GM13977 (cell line): ENCODE results near the gene SLC38A3.

Experiments used
- DNase-seq: peaks from one replicate; pipeline ENCODE4 v3.0.0; 2012; ENCODE audit warnings: low spot score
- in situ Hi-C: fragments of 300-500 bp; cut with MboI; formaldehyde crosslinking; loops from one replicate; pipeline ENCODE4 v1.12.0; 2022; ENCODE audit warnings: low sequenced_read_pairs, low pct_unique_long_range_greater_than_20kb, mixed read lengths, inconsistent platforms; ENCODE audit not compliant: unreplicated experiment
- TF ChIP-seq, protein P1 (sequence below): IDR thresholded peaks from 2 replicates; pipeline ENCODE4 v1.5.1; 2012; ENCODE audit warnings: mild to moderate bottlenecking, control low read depth; ENCODE audit not compliant: insufficient read depth; ENCODE audit errors: extremely low read depth, missing control alignments

Gene SLC38A3

DNA sequence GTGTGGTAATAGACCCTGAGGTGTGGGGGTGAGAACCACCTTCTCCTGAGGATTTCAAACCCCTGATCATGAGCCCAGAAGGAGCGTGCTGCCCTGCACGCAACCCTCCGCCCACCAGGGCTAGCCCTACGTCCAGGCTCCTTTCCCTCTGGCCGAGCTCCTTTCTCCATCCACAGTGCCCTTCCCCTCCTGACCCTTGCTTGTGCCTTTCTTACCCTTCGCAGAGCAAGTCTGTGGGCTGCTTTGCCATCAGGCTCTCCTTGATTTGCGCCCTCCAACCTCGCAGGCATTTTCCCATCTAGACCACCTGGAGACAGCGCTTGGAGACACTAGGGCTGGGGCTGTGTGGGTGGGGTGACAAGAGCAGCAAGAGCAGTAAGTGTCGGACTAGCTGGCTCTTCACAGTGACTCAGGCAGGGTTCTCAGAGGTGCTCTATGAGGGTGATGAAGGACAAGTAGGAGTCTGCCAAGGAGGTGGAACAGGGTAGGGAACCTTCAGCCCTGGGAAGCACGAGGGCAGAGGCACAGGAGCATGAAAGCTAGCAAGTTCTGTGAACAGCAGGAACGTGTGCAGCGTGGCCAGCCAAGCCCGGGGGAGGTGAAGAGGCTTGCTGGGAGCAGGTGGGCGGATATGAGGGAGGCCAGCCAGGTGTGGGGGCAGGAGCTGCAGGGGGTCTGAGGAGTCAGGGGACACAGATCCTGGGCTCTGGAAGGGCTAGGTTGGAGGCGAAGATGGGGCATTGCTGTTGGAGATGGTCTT, 2.5 kb upstream of the SLC38A3 start:
- no peak for DNase-seq
- in situ Hi-C loops: no loop called here
- TF ChIP-seq, protein P1, sequence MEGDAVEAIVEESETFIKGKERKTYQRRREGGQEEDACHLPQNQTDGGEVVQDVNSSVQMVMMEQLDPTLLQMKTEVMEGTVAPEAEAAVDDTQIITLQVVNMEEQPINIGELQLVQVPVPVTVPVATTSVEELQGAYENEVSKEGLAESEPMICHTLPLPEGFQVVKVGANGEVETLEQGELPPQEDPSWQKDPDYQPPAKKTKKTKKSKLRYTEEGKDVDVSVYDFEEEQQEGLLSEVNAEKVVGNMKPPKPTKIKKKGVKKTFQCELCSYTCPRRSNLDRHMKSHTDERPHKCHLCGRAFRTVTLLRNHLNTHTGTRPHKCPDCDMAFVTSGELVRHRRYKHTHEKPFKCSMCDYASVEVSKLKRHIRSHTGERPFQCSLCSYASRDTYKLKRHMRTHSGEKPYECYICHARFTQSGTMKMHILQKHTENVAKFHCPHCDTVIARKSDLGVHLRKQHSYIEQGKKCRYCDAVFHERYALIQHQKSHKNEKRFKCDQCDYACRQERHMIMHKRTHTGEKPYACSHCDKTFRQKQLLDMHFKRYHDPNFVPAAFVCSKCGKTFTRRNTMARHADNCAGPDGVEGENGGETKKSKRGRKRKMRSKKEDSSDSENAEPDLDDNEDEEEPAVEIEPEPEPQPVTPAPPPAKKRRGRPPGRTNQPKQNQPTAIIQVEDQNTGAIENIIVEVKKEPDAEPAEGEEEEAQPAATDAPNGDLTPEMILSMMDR: no peak

DNA sequence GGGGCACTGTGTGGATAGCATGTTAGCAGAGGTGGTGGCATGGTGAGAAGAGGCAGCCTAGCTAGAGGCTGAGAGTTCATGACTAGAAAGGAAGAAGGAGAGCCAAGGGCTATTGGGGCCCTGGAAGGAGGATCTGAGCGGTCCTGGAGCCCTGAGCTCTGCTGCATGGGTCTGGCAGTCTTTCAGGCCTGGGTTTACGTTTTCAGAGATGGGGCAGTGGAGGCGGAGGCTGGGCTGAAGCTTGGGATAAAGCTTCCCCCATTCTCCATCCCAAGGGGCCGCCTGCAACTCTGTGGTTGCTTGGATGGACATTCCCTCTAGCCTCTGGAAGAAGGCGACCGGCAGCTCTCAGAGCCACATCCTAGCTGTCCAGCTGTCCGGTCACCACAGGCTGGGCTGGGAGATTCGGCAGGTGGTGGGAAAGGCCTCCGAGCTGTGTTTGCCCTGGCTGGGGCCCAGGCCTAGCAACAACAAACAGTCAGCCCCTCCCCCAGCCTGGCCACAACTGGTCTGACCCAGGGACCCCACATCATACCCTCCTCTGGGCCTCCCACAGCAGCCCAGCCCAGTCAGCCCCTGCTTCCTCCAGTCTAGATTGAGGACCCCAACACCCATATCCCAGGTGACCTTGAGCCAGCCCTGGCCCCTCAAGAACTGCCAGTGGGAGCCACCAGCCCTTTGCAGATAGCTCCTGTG, 1.8 kb upstream of the SLC38A3 start:
- in situ Hi-C loops: no loop called here
- TF ChIP-seq, protein P1: no peak
- no peak for DNase-seq

DNA sequence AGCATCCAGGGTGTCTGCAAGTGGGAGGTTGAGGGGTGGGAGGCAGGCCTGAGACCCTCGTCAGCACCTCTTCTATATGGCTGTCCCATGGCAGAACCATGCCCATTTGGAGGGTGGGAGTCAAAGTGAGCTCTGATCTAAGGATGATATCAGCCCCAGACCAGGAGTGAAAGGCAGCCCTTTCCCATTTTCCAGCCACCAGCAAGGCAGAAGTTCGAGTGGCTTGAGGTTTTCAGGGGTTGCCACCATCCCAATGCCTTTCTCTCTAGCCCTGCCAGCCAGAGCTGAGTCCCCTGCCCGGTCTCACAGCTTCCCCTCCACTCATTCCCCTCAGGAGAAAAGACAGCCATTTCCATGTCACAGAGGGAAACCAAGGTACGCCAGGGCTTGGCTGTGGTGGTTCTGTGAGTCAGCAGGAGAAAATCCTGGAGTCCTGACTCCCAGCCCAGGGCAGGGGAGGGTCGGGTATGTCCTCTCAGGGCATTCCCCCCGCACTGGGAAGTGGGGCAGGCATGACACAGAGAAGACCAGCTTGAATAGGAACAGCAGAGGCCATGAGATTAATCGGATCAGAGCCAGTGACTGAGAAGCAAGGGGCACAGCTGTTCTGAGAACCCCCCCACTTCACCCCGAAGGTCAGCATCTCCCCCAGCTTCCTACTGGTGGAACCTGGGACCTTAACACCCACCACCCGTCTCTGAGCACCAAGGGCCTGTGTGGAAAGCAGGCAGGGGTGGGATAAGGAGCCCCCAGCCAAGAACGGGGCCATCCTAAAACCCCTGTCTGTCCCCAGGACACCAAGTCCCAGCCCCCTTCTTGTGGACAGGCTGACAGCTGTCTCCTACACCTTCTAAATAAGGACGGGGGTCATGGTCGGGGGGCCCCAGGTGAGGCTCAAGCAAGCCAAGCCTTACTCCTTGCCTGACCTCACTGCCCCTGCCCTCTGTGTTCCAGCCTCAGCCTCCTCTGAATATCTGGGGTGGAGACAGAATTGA, 965 bp upstream of the SLC38A3 start:
- DNase-seq: no peak
- TF ChIP-seq, protein P1: no peak
- in situ Hi-C loops: no loop called here

DNA sequence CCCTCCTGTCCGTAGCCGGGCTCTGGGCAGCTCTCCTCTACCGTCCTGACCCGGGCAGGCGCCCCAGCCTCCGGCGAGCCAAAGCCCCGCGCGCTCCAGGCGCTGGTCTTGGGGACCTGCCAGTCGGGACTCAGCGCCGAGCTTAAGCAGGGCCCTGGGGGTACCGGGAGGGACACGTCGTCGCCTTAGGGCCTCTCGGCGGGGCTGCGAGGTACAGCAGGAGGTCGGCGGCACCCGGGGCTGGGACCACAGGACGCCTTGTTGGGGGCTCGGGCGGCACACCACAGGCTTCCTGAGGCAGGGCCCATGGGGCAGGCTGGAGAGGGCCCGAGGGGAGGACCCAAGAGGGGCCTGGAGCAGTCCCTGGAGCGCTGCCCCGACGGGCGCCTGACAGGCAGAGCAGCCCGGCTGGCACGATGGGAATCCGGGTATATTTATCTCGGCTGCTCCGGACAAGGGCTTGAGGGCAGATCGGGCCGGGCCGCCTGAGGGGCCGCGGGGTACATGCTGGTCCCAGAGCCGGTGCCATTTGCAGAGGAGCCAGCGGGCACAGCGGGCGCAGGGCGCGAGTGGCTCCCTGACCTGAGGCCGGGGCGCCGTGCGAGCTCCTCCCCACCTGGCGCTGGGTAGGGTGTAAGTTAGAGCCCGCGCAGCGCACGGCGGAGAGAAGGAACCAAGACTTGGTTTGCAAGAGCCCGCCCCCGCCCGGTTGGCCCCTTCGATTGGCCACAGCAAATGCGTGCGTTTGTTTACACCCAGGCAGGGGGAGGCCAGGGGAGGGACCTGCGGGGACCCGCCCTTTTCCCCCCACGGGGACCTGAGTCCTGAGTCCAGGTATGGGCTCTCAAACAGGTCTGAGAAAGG, 574 bp downstream of the SLC38A3 start:
- in situ Hi-C loops: no loop called here
- DNase-seq: peak; percentile 69
- TF ChIP-seq, protein P1: no peak

DNA sequence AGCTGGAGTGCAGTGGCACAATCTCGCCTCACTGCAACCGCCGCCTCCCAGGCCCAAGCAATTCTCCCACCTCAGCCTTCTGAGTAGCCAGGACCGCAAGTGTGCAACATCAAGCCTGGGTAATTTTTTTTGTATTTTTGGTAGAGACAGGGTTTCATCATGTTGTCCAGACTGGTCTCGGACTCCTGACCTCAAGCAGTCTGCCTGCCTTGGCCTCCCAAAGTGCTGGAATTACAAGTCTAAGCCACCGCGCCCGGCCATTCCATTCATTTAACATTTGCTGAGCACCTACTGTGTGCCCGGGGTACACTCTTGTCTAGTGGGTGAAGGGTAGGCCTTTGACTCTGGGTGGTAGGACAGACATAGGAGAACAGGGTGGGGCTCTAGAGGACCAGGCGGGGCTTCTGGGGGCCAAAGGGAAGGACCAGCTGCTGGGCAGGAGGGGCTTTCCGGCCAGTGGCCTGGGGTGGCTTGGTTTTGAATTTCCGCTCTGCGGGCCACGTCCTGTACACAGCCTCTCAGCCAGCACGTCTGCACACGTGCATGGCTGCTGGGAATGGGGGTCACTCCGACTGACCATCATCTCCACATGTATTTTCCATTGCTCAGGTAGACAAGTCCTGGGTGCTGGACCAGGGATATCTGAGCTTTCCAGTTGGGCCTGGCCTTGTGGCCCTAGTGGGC, 2.4 kb downstream of the SLC38A3 start:
- in situ Hi-C loops: no loop called here
- no peak for DNase-seq
- TF ChIP-seq, protein P1: no peak
